ENCODE results near the gene ZW10. TPM values are rescaled to one million over a fixed set of nuclear protein-coding genes. Genes with fewer than 3 reads are reported as not detected.
"Not testable (repeated sequence)": the region's sequence is repeated elsewhere in the genome, so short reads cannot be mapped to it uniquely, and the experiment has no call there.

ZW10 gene, protein sequence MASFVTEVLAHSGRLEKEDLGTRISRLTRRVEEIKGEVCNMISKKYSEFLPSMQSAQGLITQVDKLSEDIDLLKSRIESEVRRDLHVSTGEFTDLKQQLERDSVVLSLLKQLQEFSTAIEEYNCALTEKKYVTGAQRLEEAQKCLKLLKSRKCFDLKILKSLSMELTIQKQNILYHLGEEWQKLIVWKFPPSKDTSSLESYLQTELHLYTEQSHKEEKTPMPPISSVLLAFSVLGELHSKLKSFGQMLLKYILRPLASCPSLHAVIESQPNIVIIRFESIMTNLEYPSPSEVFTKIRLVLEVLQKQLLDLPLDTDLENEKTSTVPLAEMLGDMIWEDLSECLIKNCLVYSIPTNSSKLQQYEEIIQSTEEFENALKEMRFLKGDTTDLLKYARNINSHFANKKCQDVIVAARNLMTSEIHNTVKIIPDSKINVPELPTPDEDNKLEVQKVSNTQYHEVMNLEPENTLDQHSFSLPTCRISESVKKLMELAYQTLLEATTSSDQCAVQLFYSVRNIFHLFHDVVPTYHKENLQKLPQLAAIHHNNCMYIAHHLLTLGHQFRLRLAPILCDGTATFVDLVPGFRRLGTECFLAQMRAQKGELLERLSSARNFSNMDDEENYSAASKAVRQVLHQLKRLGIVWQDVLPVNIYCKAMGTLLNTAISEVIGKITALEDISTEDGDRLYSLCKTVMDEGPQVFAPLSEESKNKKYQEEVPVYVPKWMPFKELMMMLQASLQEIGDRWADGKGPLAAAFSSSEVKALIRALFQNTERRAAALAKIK
- total RNA-seq, result 10 to 100 TPM; 14.6 to 16.3 TPM

DNA sequence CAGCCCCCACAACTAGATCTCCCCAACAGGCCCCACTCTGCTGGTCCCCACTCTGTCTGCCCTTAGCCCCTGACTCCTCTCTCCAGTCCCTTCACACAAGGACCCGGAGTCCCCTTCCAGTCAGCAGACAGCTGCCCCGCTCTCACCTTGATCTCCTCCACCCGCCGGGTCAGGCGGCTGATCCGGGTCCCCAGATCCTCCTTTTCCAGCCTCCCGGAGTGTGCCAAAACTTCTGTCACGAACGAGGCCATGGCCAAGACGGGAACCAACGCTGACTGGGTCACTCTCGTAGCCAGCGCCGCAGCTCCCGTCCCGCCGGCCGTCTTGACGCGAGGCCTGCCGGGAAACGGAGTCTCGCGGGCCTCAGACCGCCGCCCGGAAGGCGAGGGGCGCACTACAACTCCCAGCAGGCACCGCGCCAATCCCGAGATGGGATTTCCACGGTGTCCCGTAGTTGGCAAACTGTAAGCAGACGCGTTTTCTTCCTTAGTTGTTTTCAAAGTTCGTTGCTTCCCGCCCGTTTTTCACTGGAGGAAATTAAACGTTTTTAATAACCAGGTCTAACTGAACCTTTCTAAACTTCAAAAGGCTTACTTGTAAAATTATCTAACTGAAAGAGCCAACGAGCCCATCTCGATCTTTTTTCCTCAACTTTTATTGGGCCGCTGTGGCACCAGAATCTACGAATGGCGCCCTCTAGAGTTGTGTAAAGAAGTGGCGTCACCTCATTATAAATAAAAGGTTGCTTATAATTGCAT, at the start of gene ZW10:
TSS of gene ZW10 (minus strand) at position 277 of the 758 bp plus-strand sequence. CDS start at position 251, 26 bp downstream.
- Mint-ChIP-seq H3K4me3 (peak within 1 kb of the TSS; percentile 100), H3K27ac (peak within 1 kb of the TSS; percentile 92), H3K4me1 (peaks cover 16% of the 10 kb centered on the region), H3K36me3 (peaks cover 3% of the 10 kb centered on the region), H3K9me3 (no peaks in the 10 kb centered on the region), H3K27me3 (peaks cover 6% of the 10 kb centered on the region)
- DNase-seq (peak; percentile 92), ATAC-seq (ENCODE audit: low read depth) (peak; percentile 96)
- POLR2A ChIA-PET, result interaction anchor here (0.6 kb wide), 1 partner anchor 410 kb away, joined by 3 read pairs; no protein-coding TSS in a partner anchor

DNA sequence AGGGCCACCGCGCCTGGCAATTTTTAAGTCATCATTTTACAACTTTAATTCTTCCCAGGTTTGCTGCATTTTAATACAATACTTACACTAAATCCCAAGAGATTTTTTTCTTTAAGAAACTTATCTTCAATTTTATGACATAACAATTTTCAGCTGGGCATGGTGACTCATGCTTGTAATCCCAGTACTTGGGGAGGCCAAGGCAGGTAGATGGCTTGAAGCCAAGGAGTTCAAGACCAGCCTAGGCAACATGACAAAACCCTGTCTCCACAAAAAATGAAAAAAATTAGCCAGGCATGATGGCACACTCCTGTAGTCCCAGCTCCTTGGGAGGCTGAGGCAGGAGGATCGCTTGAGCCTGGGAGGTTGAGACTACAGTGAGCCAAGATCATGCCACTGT, 44.9 kb upstream of the ZW10 start:
- H3K4me1 Mint-ChIP-seq, result no peaks in the 10 kb centered on the region
- DNase-seq, result no peak
- no peak overlapping the region for H3K4me3 Mint-ChIP-seq
- no peaks in the 10 kb centered on the region for H3K9me3 Mint-ChIP-seq
- POLR2A ChIA-PET, result no interaction called here
- H3K36me3 Mint-ChIP-seq, result peaks cover 38% of the 10 kb centered on the region
- H3K27me3 Mint-ChIP-seq, result no peaks in the 10 kb centered on the region
- ATAC-seq (ENCODE audit: low read depth), result no peak
- no peak overlapping the region for H3K27ac Mint-ChIP-seq

DNA sequence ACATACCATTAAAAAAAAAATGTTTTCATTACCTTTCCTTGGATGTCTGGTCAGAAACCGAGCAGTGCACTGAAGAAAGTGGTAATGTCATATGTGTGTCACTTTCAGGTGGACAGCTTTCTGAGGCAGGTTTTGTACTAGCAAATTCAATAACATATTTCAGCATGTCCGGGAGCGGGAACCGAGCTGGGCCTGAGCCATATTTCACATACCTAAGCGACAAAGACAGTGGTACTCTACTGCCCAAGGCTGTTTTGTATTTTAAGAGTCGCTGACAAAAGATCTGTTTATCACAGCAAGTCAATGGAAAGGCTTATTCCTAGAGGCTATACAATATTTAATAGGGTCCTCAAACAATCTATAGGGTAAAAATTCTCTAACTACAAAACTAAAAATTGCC, 44.1 kb upstream of the ZW10 start:
- no peaks in the 10 kb centered on the region for H3K4me1 Mint-ChIP-seq
- ATAC-seq (ENCODE audit: low read depth), result no peak
- POLR2A ChIA-PET, result no interaction called here
- peaks cover 34% of the 10 kb centered on the region for H3K36me3 Mint-ChIP-seq
- no peaks in the 10 kb centered on the region for H3K27me3 Mint-ChIP-seq
- no peak overlapping the region for H3K4me3 Mint-ChIP-seq
- H3K9me3 Mint-ChIP-seq, result no peaks in the 10 kb centered on the region
- H3K27ac Mint-ChIP-seq, result no peak overlapping the region
- no peak for DNase-seq

DNA sequence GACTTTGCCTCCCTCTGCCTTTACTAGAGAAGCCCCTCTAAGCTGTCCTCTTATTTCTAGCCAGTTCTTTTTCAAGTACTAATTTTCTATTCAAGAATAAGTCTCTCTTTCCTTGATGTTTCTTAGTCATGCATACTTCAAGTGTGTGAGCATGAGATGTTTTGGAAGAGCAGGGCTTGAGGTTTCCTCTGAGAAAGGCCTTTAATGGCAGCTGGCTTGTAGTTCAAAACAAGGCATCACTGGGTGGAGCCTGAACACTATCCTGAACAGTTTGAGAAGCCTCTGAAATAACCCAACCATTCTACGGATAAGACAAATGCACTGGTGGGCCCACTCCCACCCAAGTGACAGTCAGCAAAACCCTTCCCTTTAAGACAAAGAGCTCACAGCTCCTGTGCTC, 43.7 kb upstream of the ZW10 start:
- DNase-seq (no peak), ATAC-seq (ENCODE audit: low read depth) (no peak)
- H3K4me1 Mint-ChIP-seq, result no peaks in the 10 kb centered on the region
- no peaks in the 10 kb centered on the region for H3K27me3 Mint-ChIP-seq
- H3K36me3 Mint-ChIP-seq, result peaks cover 35% of the 10 kb centered on the region
- H3K4me3 Mint-ChIP-seq, result no peak overlapping the region
- no peaks in the 10 kb centered on the region for H3K9me3 Mint-ChIP-seq
- POLR2A ChIA-PET, result no interaction called here
- H3K27ac Mint-ChIP-seq, result no peak overlapping the region

DNA sequence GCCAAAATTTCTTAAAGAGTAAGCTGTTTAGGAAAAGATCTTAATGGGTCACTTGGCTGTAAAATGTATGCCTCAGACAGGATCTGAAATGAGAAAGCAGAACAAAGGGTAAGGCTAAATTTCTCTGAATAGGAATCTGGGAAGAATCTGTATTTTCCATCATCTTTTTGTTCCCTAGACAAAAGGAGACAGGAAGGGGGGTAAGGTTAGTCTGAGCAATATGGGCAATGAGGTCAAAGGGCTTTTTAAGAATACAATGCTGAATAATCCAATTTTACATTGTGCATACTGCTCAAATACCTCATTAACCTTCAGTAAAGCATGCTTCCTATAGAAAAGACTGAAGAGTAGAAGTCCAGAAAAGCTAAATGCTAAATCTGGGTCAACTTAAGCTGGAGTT, 40.7 kb upstream of the ZW10 start:
- H3K4me3 Mint-ChIP-seq, result no peak overlapping the region
- H3K27me3 Mint-ChIP-seq, result no peaks in the 10 kb centered on the region
- H3K4me1 Mint-ChIP-seq, result no peaks in the 10 kb centered on the region
- ATAC-seq (ENCODE audit: low read depth) (no peak), DNase-seq (no peak)
- peaks cover 26% of the 10 kb centered on the region for H3K36me3 Mint-ChIP-seq
- H3K9me3 Mint-ChIP-seq, result no peaks in the 10 kb centered on the region
- no peak overlapping the region for H3K27ac Mint-ChIP-seq
- POLR2A ChIA-PET, result no interaction called here

DNA sequence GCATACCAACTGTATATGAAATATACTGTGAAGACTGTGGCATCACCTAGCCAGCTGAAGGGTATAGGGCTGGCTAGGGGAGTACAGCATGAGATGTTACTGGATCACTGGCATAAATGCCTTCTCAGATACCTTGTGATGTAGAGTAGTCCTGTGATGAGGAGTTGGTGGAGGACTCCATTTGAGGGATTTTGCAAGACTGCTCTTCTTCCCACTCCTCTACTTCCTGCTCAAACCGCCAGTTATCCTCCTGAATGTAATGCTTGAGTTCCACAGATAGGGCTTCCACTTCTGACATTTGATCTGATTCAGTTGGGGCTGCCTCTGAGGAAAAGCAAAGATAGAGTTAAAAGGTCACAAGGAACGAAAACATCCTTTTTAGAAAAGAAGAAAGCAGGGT, 35.4 kb upstream of the ZW10 start:
- Mint-ChIP-seq H3K27ac (no peak overlapping the region), H3K4me3 (no peak overlapping the region), H3K27me3 (no peaks in the 10 kb centered on the region), H3K36me3 (peaks cover 25% of the 10 kb centered on the region), H3K9me3 (no peaks in the 10 kb centered on the region), H3K4me1 (no peaks in the 10 kb centered on the region)
- DNase-seq, result no peak
- ATAC-seq (ENCODE audit: low read depth), result no peak
- POLR2A ChIA-PET, result no interaction called here

DNA sequence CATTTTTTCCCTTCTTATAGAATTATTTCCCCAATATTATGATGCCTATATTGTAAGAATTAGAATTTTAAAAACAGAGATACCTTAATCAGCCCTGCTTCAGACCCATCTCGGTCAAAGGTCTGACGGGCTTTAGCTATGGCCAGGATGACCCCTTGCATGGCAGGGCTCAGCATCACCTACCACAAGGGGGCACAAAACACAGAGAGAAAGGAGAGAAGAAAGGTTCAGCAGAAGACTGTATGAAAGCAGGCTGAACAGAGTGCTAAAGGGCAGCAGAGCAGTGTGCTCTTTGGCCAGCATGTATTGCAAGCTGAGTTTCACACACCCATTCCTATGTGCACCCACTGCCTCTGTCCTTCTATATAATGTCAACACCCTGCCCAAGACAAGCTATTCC, 32.9 kb upstream of the ZW10 start:
- ATAC-seq (ENCODE audit: low read depth), result peak; percentile 33
- Mint-ChIP-seq H3K27me3 (no peaks in the 10 kb centered on the region), H3K4me1 (no peaks in the 10 kb centered on the region), H3K27ac (no peak overlapping the region), H3K9me3 (no peaks in the 10 kb centered on the region), H3K36me3 (peaks cover 26% of the 10 kb centered on the region), H3K4me3 (no peak overlapping the region)
- DNase-seq, result no peak
- POLR2A ChIA-PET, result interaction anchor here (0.8 kb wide), 1 partner anchor 455 kb away, joined by 4 read pairs; no protein-coding TSS in a partner anchor

DNA sequence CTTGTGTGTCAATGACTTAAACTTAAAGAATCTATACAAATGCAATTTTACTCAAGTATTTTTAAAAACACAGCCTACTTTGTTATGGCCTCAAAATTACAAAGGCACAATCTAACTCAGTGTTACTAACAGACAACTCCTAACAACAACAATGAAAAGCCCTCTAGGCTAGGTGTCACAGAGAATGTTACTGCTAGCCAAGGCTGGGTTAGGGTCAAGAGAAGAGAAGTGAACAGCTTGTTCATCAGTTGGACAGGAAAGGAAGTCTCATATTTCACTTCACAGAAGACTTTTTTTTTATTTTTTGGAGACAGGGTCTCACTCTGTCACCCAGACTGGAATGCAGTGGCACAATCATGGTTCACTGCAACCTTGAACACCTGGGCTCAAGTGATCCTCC, 32.1 kb upstream of the ZW10 start:
- Mint-ChIP-seq H3K27me3 (no peaks in the 10 kb centered on the region), H3K36me3 (peaks cover 32% of the 10 kb centered on the region), H3K9me3 (no peaks in the 10 kb centered on the region), H3K4me1 (no peaks in the 10 kb centered on the region), H3K27ac (no peak overlapping the region), H3K4me3 (no peak overlapping the region)
- ATAC-seq (ENCODE audit: low read depth) (no peak), DNase-seq (no peak)
- POLR2A ChIA-PET, result interaction anchor here (0.8 kb wide), 1 partner anchor 455 kb away, joined by 4 read pairs; no protein-coding TSS in a partner anchor

DNA sequence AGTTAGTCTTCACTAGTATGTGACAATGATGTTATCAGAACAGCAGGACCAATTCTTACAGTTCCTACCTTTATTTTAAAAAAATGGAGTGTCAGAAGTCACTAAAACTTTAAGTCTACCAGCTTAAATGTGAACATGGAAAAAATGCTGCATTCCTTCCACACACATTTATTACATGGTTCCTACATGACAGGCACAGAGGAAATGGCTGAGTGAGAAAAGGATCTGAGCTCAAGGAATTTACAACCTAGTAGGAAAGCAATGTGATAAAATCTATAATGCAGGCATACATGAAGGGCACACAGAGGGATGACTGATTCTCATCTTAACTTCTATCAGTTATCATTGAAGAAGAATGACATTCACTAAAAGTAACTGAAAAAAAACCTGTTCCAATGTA, 29.1 kb upstream of the ZW10 start:
- DNase-seq (no peak), ATAC-seq (ENCODE audit: low read depth) (no peak)
- POLR2A ChIA-PET, result no interaction called here
- H3K36me3 Mint-ChIP-seq, result peaks cover 32% of the 10 kb centered on the region
- no peaks in the 10 kb centered on the region for H3K27me3 Mint-ChIP-seq
- no peaks in the 10 kb centered on the region for H3K4me1 Mint-ChIP-seq
- no peak overlapping the region for H3K27ac Mint-ChIP-seq
- no peak overlapping the region for H3K4me3 Mint-ChIP-seq
- no peaks in the 10 kb centered on the region for H3K9me3 Mint-ChIP-seq

DNA sequence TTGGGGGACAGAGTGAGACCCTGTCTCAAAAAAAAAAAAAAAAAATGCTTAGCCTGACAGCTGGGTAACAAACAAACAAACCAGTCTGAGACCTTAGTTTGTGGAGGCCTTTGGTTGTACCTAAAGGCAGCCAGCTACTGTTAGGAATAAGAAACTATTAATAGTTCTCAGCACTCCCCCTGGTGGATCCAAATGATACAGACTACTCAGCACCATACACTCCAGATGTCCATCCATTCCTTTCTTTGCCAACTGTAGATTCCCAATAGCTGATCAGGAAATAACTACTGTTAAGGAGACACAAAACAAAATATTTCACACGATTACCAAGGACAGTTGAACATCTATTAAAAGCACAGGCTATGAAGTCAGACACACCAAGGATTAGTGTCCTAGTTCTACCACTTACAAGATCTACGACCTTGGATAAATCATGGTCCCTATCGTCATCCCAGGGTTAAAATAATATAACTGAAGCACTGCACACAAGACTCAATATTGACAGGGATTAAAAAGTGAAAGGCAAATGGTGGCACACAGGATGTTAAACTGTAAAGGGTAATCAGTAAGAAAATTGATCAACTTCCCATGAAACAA, 23.3 kb upstream of the ZW10 start:
- no peak overlapping the region for H3K27ac Mint-ChIP-seq
- H3K9me3 Mint-ChIP-seq, result no peaks in the 10 kb centered on the region
- no peaks in the 10 kb centered on the region for H3K4me1 Mint-ChIP-seq
- H3K36me3 Mint-ChIP-seq, result peaks cover 18% of the 10 kb centered on the region
- peaks cover 2% of the 10 kb centered on the region for H3K27me3 Mint-ChIP-seq
- H3K4me3 Mint-ChIP-seq, result no peak overlapping the region
- ATAC-seq (ENCODE audit: low read depth) (peak; percentile 67), DNase-seq (no peak)
- POLR2A ChIA-PET, result no interaction called here

DNA sequence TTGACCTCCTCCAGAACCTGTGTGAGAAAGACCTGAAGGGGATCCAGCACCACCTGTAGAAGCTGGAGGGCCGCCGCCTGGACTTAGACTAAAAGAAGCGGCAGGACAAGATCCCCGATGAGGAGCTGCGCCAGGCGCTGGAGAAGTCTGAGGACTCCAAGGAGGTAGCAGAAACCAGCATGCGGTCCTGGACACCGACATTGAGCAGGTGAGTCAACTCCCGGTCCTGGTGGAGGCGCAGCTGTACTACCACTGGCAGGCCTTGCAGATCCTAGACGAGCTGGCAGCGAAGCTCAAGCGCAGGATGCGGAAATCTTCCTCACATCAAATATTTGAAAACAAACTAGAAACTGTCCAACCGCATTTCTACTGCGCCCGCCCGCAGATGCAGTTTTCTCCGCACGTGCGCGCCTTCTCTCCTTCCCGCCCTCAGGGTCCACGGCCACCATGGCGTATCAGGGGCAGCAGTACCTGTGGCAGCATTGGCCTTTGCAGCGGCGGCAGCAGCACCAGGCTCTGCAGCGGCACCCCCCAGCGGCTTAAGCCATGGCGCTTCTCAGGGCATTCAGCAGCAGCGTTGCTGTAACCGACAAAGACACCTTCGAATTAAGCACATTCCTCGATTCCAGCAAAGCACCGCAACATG, 16.3 kb upstream of the ZW10 start:
- ATAC-seq (ENCODE audit: low read depth), result no peak
- POLR2A ChIA-PET, result no interaction called here
- no peaks in the 10 kb centered on the region for H3K9me3 Mint-ChIP-seq

DNA sequence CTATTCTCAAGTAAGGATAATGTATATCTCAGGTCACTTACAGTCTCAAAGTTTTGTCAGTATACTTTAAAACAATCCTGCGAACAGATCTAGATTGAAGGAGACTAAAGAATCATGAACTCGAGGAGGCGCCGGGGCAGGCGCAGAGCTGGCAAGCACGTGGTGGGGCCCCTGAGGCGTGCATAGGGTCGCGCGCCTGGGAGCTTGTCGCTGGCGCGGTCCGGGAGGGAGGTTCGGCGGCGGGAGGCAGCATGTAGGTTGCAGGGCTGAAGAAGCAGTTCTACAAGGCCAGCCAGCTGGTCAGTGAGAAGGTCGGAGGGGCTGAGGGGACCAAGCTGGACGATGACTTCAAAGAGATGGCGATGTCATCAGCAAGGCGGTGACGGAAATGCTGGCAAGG, 15.5 kb upstream of the ZW10 start:
- H3K9me3 Mint-ChIP-seq; POLR2A ChIA-PET; DNase-seq; H3K4me3 Mint-ChIP-seq; H3K4me1 Mint-ChIP-seq; H3K27ac Mint-ChIP-seq; H3K36me3 Mint-ChIP-seq; ATAC-seq (ENCODE audit: low read depth): not testable (repeated sequence)
- peaks cover 13% of the 10 kb centered on the region for H3K27me3 Mint-ChIP-seq

More for the DNA sequence above, 16.3 kb upstream of the ZW10 start:
- Mint-ChIP-seq H3K4me1 (no peaks in the 10 kb centered on the region), H3K27ac (no peak overlapping the region), H3K36me3 (no peaks in the 10 kb centered on the region), H3K4me3 (no peak overlapping the region), H3K27me3 (peaks cover 9% of the 10 kb centered on the region)
- no peak for DNase-seq

DNA sequence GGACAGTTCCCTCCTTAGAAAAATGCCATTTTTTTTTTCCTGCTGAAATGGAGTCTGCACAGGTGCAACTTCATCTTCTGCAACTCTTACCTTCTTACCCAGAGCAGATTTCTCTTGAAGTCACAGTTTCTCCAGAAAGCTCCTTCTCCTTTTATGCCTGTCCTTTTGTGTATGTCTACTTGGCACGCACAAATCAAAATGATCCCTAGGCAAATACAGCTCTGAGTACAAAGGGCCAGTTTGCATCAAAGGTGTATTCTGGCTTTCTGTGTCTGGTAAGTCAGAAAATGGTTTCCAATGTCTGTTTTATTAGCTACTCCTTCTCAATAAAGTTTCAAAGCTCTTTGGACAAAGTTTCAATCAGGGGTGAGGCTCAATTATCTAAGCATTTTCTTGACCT, 8.6 kb upstream of the ZW10 start:
- no peak overlapping the region for H3K27ac Mint-ChIP-seq
- DNase-seq (no peak), ATAC-seq (ENCODE audit: low read depth) (no peak)
- peaks cover 27% of the 10 kb centered on the region for H3K27me3 Mint-ChIP-seq
- POLR2A ChIA-PET, result interaction anchor here (0.7 kb wide), 1 partner anchor 932 kb away, joined by 3 read pairs; no protein-coding TSS in a partner anchor
- H3K36me3 Mint-ChIP-seq, result no peaks in the 10 kb centered on the region
- no peaks in the 10 kb centered on the region for H3K4me1 Mint-ChIP-seq
- no peaks in the 10 kb centered on the region for H3K9me3 Mint-ChIP-seq
- H3K4me3 Mint-ChIP-seq, result no peak overlapping the region
